Germinal center (tissue), 1 donor: Measurements from ENCODE around the gene DENND5B.

Experiments used
- DNase-seq: peaks from one replicate; pipeline ENCODE4 v3.0.0; 2012; ENCODE audit warnings: mixed read lengths, low spot score

The DENND5B gene

DNA sequence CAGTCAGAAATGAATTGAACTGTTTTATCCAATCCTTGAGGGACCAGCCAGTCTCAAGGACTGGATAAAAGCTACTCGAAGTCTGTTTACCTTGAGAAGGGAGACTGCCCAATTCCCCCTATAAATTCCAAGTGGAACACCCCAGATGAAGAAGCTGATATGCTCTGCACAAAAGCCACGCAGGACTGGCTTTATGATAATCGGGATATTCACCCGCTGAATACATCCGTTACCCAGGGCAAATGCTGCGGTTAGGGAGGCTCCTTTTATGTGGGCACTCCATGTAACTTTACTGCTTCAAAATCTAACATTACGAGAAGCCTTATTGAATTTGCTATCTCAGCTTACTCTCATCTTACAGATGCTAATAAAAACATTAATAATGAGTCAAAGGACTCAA, 119.1 kb downstream of the DENND5B start:
- no peak for DNase-seq

GRCh38 chr12:31471051-31471450, 119.9 kb downstream of the DENND5B start:
- DNase-seq: no peak

- no peak for DNase-seq
Observed at GRCh38 chr12:31470459-31470858, 120.5 kb downstream of the DENND5B start.

DNA sequence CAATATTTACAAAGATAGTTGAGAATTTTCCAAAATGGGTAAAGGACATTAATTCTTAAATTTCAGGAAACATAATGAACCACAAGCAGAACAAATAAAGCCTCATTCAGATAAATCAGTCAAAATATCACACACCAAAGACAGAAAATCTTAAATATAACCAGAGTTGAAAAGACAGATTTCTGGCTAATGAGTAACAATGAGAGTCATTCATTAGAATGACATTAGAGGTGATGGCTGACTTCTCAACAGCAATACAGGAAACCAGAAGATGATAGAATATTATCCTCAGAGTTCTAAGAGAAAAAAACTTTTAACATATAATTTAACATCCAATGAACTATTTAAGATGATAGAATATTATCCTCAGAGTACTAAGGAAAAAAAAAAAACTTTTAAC, 124.2 kb downstream of the DENND5B start:
- no peak for DNase-seq

GRCh38 chr12:31465002-31465401, 125.9 kb downstream of the DENND5B start:
- DNase-seq: no peak

GRCh38 chr12:31460024-31460423, 130.9 kb downstream of the DENND5B start:
- no peak for DNase-seq

DNA sequence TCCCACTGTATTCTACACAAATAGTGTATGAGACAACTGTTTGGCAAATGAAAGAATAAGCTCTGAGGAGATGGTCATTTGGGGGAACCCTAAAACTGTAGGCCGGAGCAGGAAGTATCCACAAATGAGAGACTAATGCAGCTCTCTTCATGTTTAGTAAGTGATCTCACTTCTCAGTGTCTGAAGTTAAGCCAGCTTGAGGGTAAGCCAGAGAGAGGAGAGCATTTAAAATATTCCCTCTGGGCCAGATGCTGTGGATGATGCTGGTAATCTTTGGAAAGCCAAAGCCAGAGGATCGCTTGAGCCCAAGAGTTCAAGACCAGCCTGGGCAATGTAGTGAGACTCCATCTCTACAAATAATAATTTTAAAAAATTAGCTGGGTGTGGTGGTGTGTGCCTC, 134.4 kb downstream of the DENND5B start:
- no peak for DNase-seq

- no peak for DNase-seq
Observed at GRCh38 chr12:31444736-31445135, 146.2 kb downstream of the DENND5B start.

GRCh38 chr12:31440586-31440985, 150.3 kb downstream of the DENND5B start:
- DNase-seq: no peak

GRCh38 chr12:31440134-31440533, 150.8 kb downstream of the DENND5B start:
- DNase-seq: no peak

GRCh38 chr12:31431721-31432240, 159.2 kb downstream of the DENND5B start:
- DNase-seq: no peak

DNA sequence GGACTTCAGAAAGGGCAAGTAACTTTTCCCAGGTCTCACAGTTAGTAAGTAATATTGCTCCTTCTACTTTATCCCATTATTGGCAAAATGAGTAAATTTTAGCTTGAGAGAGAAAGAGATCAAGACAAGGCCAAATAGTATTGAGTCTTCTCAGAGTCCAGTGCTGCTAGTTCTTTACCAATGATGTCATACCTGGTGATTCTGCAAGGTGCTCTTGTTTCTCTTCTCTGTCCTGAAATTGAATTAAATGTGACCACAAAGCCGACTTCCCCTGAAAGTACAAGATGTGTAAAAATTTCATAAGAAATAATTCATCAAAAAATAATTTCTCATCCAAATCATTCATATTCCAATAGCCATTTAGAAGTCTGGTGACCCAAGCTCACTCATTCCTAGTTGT, 167.5 kb downstream of the DENND5B start:
- DNase-seq: no peak

DNA sequence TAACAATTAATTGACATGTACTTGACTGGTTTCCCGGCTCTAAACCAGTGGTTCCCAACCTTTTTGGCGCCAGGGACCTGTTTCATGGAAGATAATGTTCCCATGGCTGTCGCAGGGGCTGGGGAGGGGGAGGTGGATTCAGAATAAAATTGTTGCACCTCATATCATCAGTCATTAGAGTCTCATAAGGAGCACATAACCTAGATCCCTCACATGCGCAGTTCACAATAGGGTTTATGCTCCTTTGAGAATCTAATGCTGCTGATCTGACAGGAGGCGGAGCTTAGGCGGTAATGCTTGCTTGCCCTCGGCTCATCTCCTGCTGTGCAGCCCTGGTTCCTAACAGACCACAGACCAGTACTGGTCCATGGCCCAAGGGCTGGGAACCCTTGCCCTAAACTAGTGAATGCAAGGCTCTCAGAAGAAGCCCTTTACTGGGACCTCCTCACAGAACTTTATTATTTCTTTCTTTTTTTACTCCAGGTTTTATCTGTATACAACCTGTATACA, 178.6 kb downstream of the DENND5B start:
- no peak for DNase-seq

GRCh38 chr12:31408763-31409162, 182.2 kb downstream of the DENND5B start:
- no peak for DNase-seq

DNA sequence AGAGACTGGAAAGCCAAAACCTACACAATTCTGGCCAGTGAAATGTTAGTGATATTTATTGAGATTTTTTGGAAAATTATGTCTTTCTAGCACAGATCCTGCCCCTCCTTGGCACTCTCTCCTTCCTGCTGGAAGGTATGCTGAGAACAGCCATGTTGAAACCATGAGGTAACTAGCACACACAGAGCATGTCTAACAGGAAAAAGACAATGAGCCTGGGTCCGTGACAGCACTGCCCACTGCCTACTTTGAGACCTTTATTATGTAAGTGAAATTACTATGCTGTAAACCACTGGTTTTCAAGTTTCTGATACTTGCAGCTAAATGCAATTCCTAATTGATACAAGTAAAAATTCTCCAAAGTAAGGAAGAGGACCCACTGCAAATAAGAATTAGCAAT, 183.4 kb downstream of the DENND5B start:
- DNase-seq: no peak

- DNase-seq: peak; percentile 57
Observed at GRCh38 chr12:31406345-31406744, 184.6 kb downstream of the DENND5B start.

- DNase-seq: no peak
Observed at GRCh38 chr12:31405021-31405420, 185.9 kb downstream of the DENND5B start.

GRCh38 chr12:31403099-31403607, 187.8 kb downstream of the DENND5B start:
- DNase-seq: peak; percentile 71

DNA sequence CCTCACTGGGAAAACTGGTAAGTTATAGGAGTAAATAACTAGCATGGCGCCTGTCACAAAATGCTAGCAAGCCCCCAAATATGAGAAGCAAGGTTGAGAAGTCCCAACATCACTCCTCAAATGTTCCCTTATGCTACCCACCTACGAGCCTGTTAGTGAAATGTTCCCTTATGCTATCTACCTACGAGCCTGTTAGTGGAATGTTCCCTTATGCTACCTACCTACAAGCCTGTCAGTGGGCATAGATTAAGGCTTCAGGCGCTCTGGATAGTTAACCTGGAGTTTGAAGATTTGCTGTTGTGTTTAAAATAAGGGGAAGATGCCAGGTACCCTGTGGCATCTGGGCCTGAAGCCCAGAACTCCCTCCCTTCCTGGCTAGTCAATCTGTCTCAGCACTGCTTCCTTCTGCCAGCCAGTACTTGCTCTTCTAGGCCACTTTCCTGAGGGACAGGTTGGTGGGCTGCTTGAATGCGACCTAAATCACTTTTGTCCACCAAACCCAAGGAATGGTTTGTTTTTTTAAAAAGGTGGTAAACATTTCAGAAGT, 197.9 kb downstream of the DENND5B start:
- no peak for DNase-seq

DNA sequence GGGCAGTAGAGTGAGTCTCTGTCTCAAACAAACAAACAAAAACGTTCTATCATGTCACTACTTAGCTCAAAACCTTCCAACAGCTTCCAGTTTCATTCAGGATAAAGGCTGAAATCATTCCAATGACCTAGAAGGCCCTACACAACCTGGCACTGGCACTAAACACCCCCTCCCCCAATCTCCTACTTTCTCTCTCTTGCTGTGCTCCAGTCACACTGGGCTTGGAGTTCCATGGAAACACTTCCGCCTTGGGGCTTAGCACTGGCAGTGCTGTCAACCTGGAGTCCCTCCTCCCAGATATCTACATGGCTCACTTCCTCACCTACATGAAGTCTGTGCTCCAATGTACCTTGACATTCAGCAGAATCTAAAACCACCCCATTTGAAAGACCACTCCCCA, 199.9 kb downstream of the DENND5B start:
- DNase-seq: no peak

- DNase-seq: no peak
Observed at GRCh38 chr12:31388713-31389112, 202.2 kb downstream of the DENND5B start.

DNA sequence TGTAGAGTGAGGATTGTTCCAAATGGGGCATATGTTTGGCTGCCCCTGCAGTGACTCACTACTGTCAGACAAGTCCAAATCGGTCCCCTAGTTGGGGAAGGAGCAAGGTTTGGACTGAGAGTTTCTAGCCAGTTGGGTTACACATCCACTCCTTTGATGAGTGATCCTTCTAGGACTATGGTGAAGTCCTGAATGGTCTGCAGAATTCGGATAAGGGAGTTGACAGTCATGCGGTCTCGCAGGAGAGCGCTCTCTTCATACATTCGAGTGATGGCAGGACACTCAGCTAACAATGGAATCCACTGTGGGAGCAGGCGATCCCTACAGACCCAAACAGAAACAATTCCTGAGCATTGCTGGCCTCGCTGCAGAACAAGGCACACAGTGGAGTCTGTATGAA, 203.5 kb downstream of the DENND5B start:
- no peak for DNase-seq

- no peak for DNase-seq
Observed at GRCh38 chr12:31387011-31387410, 203.9 kb downstream of the DENND5B start.

GRCh38 chr12:31386364-31386777, 204.6 kb downstream of the DENND5B start:
- DNase-seq: no peak
